Smooth muscle cell (in vitro differentiated cells): ENCODE results near the gene TRNAU1AP. TPM values are rescaled to one million over a fixed set of nuclear protein-coding genes. Genes with fewer than 3 reads are reported as not detected.

Source experiments
- DNase-seq: peaks from one replicate; lab custom pipeline; 2025; ENCODE audit not compliant: unreplicated experiment; lab: John Stamatoyannopoulos, UW
- H2AFZ ChIP-seq: fragments of 200-600 bp; sonication (generic); 2 replicates; pipeline ENCODE4 v1.6.0; 2016; ENCODE audit warnings: antibody characterized with exemption, low read depth, mild to moderate bottlenecking
- H3F3A ChIP-seq: fragments of 200-600 bp; sonication (generic); 2 replicates; pipeline ENCODE4 v1.6.0; 2017; ENCODE audit warnings: antibody characterized with exemption, low read depth
- H3K27ac ChIP-seq: fragments of 200-600 bp; sonication (generic); 2 replicates; pipeline ENCODE4 v1.5.1; 2016; ENCODE audit warnings: low read depth, mild to moderate bottlenecking
- H3K27me3 ChIP-seq: fragments of 200-600 bp; sonication (generic); 2 replicates; pipeline ENCODE4 v1.6.1; 2016; ENCODE audit warnings: low read depth, mild to moderate bottlenecking
- H3K36me3 ChIP-seq: fragments of 200-600 bp; sonication (generic); 2 replicates; pipeline ENCODE4 v1.5.1; 2016; ENCODE audit warnings: low read depth
- H3K4me1 ChIP-seq: fragments of 200-600 bp; sonication (generic); 2 replicates; pipeline ENCODE4 v1.5.1; 2016; ENCODE audit warnings: low read depth
- H3K4me2 ChIP-seq: fragments of 200-600 bp; sonication (generic); 2 replicates; pipeline ENCODE4 v1.6.0; 2016; ENCODE audit warnings: mild to moderate bottlenecking
- H3K4me3 ChIP-seq: fragments of 200-600 bp; sonication (generic); 2 replicates; pipeline ENCODE4 v1.5.1; 2016; ENCODE audit warnings: mild to moderate bottlenecking
- H3K79me2 ChIP-seq: fragments of 200-600 bp; sonication (generic); 2 replicates; pipeline ENCODE4 v1.6.0; 2016; ENCODE audit warnings: low read depth, mild to moderate bottlenecking
- H3K9ac ChIP-seq: fragments of 200-600 bp; sonication (generic); 2 replicates; pipeline ENCODE4 v1.6.0; 2016; ENCODE audit warnings: low read depth
- H3K9me3 ChIP-seq: fragments of 200-600 bp; sonication (generic); replicated peaks from 2 replicates; pipeline ENCODE4 v1.5.1; 2016; ENCODE audit warnings: low read depth
- H4K20me1 ChIP-seq: fragments of 200-600 bp; sonication (generic); 2 replicates; pipeline ENCODE4 v1.6.0; 2016; ENCODE audit warnings: low read depth
- CTCF ChIP-seq: fragments of 200-600 bp; sonication (generic); IDR thresholded peaks from 2 replicates; pipeline ENCODE4 v1.5.1; 2017; ENCODE audit warnings: borderline replicate concordance, mild to moderate bottlenecking, antibody characterized with exemption; ENCODE audit not compliant: insufficient read depth, poor library complexity, severe bottlenecking
- WGBS: methylation state at CpG from one replicate; pipeline ENCODE4 v1.1.7; 2016; ENCODE audit warnings: low lambda C conversion rate; 5-methylcytosine and 5-hydroxymethylcytosine counted together
- polyA plus RNA-seq: library from polyadenylated mRNA; unstranded; fragments of >200 nt; fragmentation: Nextera tagmentation; extraction: Ambion mirVana; gene quantifications from 2 replicates; pipeline ENCODE4 v1.2.1, GENCODE V29; 2016
- total RNA-seq: library from RNA; depleted of rRNA; stranded (reverse); fragments of >200 nt; gene quantifications from 2 replicates; pipeline ENCODE4 v1.2.3, GENCODE V29; 2014

TRNAU1AP gene
- total and polyA plus RNA-seq, 2 experiments from 2014 or later: 12.0 to 13.8 TPM

- TF ChIP-seq CTCF: no peak
- H2AFZ ChIP-seq: no peak overlapping the region
- H3F3A ChIP-seq: peaks cover 12% of the 10 kb centered on the region
- no peaks in the 10 kb centered on the region for H3K4me1 ChIP-seq
- no peak overlapping the region for H3K4me3 ChIP-seq
- H3K27me3 ChIP-seq: no peaks in the 10 kb centered on the region
- 97% methylated on average over 11 of the region's 11 CpGs for WGBS
- no peaks in the 10 kb centered on the region for H3K79me2 ChIP-seq
- H3K9ac ChIP-seq: no peak overlapping the region
- no peak overlapping the region for H3K4me2 ChIP-seq
- DNase-seq: no peak
- no peaks in the 10 kb centered on the region for H3K36me3 ChIP-seq
- peaks cover 10% of the 10 kb centered on the region for H4K20me1 ChIP-seq
- H3K27ac ChIP-seq: no peak overlapping the region
- H3K9me3 ChIP-seq: no peaks in the 10 kb centered on the region
Measured at GRCh38 chr1:28573564-28573963, 20.7 kb downstream of the TRNAU1AP start.

- Histone ChIP-seq H3K79me2 (peaks cover 25% of the 10 kb centered on the region), H3F3A (peaks cover 36% of the 10 kb centered on the region), H3K4me2 (no peak overlapping the region), H2AFZ (no peak overlapping the region), H4K20me1 (peaks cover 40% of the 10 kb centered on the region), H3K36me3 (peaks cover 3% of the 10 kb centered on the region), H3K27ac (no peak overlapping the region), H3K9me3 (no peaks in the 10 kb centered on the region), H3K27me3 (no peaks in the 10 kb centered on the region), H3K4me3 (no peak overlapping the region), H3K4me1 (peaks cover 15% of the 10 kb centered on the region), H3K9ac (no peak overlapping the region)
- 95% methylated on average over 1 of the region's 1 CpG for WGBS
- TF ChIP-seq CTCF: no peak
- no peak for DNase-seq
Measured at GRCh38 chr1:28577052-28577678, 24.3 kb downstream of the TRNAU1AP start.

- WGBS: 88% methylated on average over 6 of the region's 6 CpGs
- DNase-seq: no peak
- H3K4me3 ChIP-seq: no peak overlapping the region
Measured at GRCh38 chr1:28577738-28578536, 25.1 kb downstream of the TRNAU1AP start.

More at GRCh38 chr1:28577738-28578536, 25.1 kb downstream of the TRNAU1AP start:
- no peak for TF ChIP-seq CTCF
- Histone ChIP-seq H3K27ac (no peak overlapping the region), H4K20me1 (peaks cover 40% of the 10 kb centered on the region), H3K79me2 (peaks cover 25% of the 10 kb centered on the region), H3K36me3 (peaks cover 3% of the 10 kb centered on the region), H3K9me3 (no peaks in the 10 kb centered on the region), H3F3A (peaks cover 38% of the 10 kb centered on the region), H3K9ac (no peak overlapping the region), H3K27me3 (no peaks in the 10 kb centered on the region), H2AFZ (no peak overlapping the region), H3K4me1 (peaks cover 23% of the 10 kb centered on the region), H3K4me2 (no peak overlapping the region)
